ENCODE results near the gene STIM1. TPM values are rescaled to one million over a fixed set of nuclear protein-coding genes. Genes with fewer than 3 reads are reported as not detected.

The STIM1 gene
- total and polyA plus RNA-seq, 10 of the 15 experiments (the other 5 are each of a cell fraction or from before 2014, with no cell fraction given) = 8.6 to 57.7 (median 29.3) TPM

DNA sequence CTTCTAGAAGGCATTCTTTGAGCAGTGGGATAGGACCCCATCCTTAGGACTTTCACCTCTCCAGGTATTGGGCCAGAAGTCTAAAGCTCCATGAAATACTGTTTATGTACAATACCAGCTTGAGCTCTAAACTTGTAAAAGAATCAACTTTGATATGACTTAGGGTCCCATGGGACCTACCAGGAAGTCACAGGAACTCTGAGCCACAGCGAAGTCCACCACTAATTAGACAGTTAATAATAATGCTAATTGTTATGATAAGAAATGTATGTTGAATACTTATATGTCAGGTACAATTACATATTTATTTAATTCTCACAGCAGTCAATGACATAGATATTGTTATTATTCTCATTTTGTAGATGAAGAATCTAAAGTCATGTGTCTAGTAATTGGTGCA, 35.3 kb downstream of the STIM1 start:
- ChIA-PET SMC1A (ENCODE audit: uncharacterized antibody, unreplicated experiment) (interaction anchor here (0.7 to 5.5 kb wide), 26 partner anchors 10 to 182 kb away, joined by 3 to 43 read pairs (median 5); partner anchors contain the start of gene STIM1), RAD21 (ENCODE audit: unreplicated experiment) (interaction anchor here (0.7 to 4.0 kb wide), 18 partner anchors 10 to 167 kb away, joined by 3 to 40 read pairs (median 5); partner anchors contain the start of gene STIM1), POLR2A (interaction anchor here (0.9 to 2.4 kb wide), 12 partner anchors 9 to 50 kb away, joined by 4 to 24 read pairs (median 8); partner anchors contain the start of genes RHOG and STIM1), CTCF (interaction anchor here (1.0 to 4.1 kb wide), 8 partner anchors 10 to 165 kb away, joined by 3 to 38 read pairs (median 11); partner anchors contain the start of gene STIM1)
- no peaks in the 10 kb centered on the region for H3K9me3 ChIP-seq (replicated peaks; ENCODE audit: control insufficient read depth, insufficient read depth, low read length)
- intact Hi-C loops (cut with micrococcal nuclease; ENCODE audit: unreplicated experiment) (no loop called here), in situ Hi-C loops (cut with MboI) (no loop called here)
- H4K20me1 ChIP-seq (ENCODE audit: control insufficient read depth, insufficient read depth) = no peaks in the 10 kb centered on the region
- ATAC-seq = no peak
- H3K27me3 ChIP-seq (replicated peaks in 1 of 2; ENCODE audit: control insufficient read depth in 2 of 2, insufficient read depth in 2 of 2, low read length in 1 of 2) = no peaks in the 10 kb centered on the region
- peaks cover 34% of the 10 kb centered on the region for H3K4me1 ChIP-seq (ENCODE audit: control insufficient read depth, insufficient read depth, low read length)
- no peak overlapping the region for H3K9ac ChIP-seq (ENCODE audit: control insufficient read depth, insufficient read depth, low read length)
- DNase-seq (ENCODE audit: low read depth, low spot score) = no peak
- no peak overlapping the region for H2AFZ ChIP-seq (ENCODE audit: control insufficient read depth, low read depth, low read length)
- H3K4me3 ChIP-seq = no peak overlapping the region
- H3K79me2 ChIP-seq (ENCODE audit: control insufficient read depth, insufficient read depth, low read length) = peaks cover 53% of the 10 kb centered on the region
- 9% methylated on average over 1 of the region's 1 CpG for WGBS (ENCODE audit: insufficient coverage, insufficient replicate concordance, low lambda C conversion rate, missing lambda C conversion rate)
- H3K36me3 ChIP-seq (ENCODE audit: control insufficient read depth in 2 of 2, insufficient read depth in 2 of 2, low read length in 1 of 2) = no peaks in the 10 kb centered on the region; a peak in 1 of 4 replicates
- no TSS peak for BruUV-seq (replicated peaks)
- H3K4me2 ChIP-seq (ENCODE audit: control insufficient read depth, insufficient read depth) = no peak overlapping the region
- no peak for FAIRE-seq
- TF ChIP-seq DPF2 (IDR thresholded peaks at IDR 0.05) = no peak
- TF ChIP-seq, protein P1, sequence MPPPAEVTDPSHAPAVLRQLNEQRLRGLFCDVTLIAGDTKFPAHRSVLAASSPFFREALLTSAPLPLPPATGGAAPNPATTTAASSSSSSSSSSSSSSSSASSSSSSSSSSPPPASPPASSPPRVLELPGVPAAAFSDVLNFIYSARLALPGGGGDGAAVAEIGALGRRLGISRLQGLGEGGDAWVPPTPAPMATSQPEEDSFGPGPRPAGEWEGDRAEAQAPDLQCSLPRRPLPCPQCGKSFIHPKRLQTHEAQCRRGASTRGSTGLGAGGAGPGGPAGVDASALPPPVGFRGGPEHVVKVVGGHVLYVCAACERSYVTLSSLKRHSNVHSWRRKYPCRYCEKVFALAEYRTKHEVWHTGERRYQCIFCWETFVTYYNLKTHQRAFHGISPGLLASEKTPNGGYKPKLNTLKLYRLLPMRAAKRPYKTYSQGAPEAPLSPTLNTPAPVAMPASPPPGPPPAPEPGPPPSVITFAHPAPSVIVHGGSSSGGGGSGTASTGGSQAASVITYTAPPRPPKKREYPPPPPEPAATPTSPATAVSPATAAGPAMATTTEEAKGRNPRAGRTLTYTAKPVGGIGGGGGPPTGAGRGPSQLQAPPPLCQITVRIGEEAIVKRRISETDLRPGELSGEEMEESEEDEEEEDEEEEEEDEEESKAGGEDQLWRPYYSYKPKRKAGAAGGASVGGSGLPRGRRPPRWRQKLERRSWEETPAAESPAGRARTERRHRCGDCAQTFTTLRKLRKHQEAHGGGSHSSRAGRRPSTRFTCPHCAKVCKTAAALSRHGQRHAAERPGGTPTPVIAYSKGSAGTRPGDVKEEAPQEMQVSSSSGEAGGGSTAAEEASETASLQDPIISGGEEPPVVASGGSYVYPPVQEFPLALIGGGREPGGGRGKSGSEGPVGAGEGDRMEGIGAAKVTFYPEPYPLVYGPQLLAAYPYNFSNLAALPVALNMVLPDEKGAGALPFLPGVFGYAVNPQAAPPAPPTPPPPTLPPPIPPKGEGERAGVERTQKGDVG (CRISPR knock-in tag; IDR thresholded peaks at IDR 0.05) = no peak
- peak; percentile 94 for TF ChIP-seq MEF2B (IDR thresholded peaks at IDR 0.05; ENCODE audit: partially characterized antibody, poor library complexity, severe bottlenecking)
- no peak for TF ChIP-seq RELB (IDR thresholded peaks at IDR 0.05; ENCODE audit: low read depth)
- TF ChIP-seq IKZF1 (conservative IDR thresholded peaks at IDR 0.05) = 0 out of 2 replicates have a peak, but pooled peaks have one; percentile 30
- peak; percentile 92 for TF ChIP-seq MTA2 (IDR thresholded peaks at IDR 0.05; ENCODE audit: low read depth)
- peak; percentile 33; the same call in 1 of the 2 replicates for TF ChIP-seq BCL11A (IDR thresholded peaks at IDR 0.05; ENCODE audit: low read depth, low read length)
- no peak for TF ChIP-seq ZNF384 (IDR thresholded peaks at IDR 0.05; ENCODE audit: borderline replicate concordance, low read depth, low read length)
- H3K27ac ChIP-seq (ENCODE audit: control insufficient read depth, insufficient read depth) = no peak overlapping the region

Measured in GM12878 (cell line).